IgD-negative memory B cell (primary cell): Measurements from ENCODE around the gene BORCS5. TPM values are rescaled to one million over a fixed set of nuclear protein-coding genes. Genes with fewer than 3 reads are reported as not detected.

Source experiments
- polyA plus RNA-seq: library from polyadenylated mRNA; unstranded; fragments of 300-500 nt; fragmentation: Illumina TruSeq; gene quantifications from one replicate; pipeline ENCODE4 v1.2.3, GENCODE V29; 2021

Gene BORCS5
- polyA plus RNA-seq, 1 donor from 2014 or later = 19.9 TPM

Other genes with a start within 250 kb of the BORCS5 start
- gene LRP6, start 90.0 kb upstream of the BORCS5 start, polyA plus RNA-seq = not detected
- 0.23 TPM for gene MANSC1, start 6.8 kb upstream of the BORCS5 start, polyA plus RNA-seq
- 0.30 TPM for gene DUSP16, start 205.8 kb downstream of the BORCS5 start, polyA plus RNA-seq